ENCODE results near the gene G3BP1. TPM values are rescaled to one million over a fixed set of nuclear protein-coding genes. Genes with fewer than 3 reads are reported as not detected.
A peak's percentile ranks its signal among the peaks of the same experiment; 100 is the strongest.

The G3BP1 gene
- total and polyA plus RNA-seq, 9 of the 15 experiments (the other 6 are each of a cell fraction or from before 2014, with no cell fraction given) = 54.7 to 264 (median 105) TPM

GRCh38 chr5:151855701-151856100 lies 83.9 kb downstream of the G3BP1 start (continued):
- TF ChIP-seq CGGBP1 (CRISPR knock-in tag; IDR thresholded peaks at IDR 0.05) = no peak

- H3K79me2 ChIP-seq (ENCODE audit: control insufficient read depth, insufficient read depth, low read length) = no peaks in the 10 kb centered on the region
- ChIA-PET POLR2A (no interaction called here), CTCF (ENCODE audit: low intra/inter-chr PET ratio) (no interaction called here)
- BruUV-seq (replicated peaks) = no TSS peak
- H3K36me3 ChIP-seq (ENCODE audit: control insufficient read depth, insufficient read depth, low read length) = no peaks in the 10 kb centered on the region
- TF ChIP-seq NFIC (IDR thresholded peaks at IDR 0.05) (no peak), BCLAF1 (IDR thresholded peaks at IDR 0.05; ENCODE audit: borderline replicate concordance in 1 of 2, control insufficient read depth in 1 of 2, low read depth in 2 of 2, low read length in 1 of 2) (no peak), ATF2 (CRISPR knock-in tag; IDR thresholded peaks at IDR 0.05) (no peak), ZNF644 (tag; IDR thresholded peaks at IDR 0.05; ENCODE audit: low read depth) (no peak), MEF2D (tag; conservative IDR thresholded peaks at IDR 0.05; ENCODE audit: low read depth) (no peak)
- H3K4me2 ChIP-seq (ENCODE audit: insufficient read depth, low read length) = no peak overlapping the region
- FAIRE-seq = no peak
- no peak for ATAC-seq
- in situ Hi-C loops (cut with MboI) (no loop called here), intact Hi-C loops (cut with micrococcal nuclease) (no loop called here)
- H3K27ac ChIP-seq (ENCODE audit: extremely low read depth, low read depth, low read length) = no peak overlapping the region
- H2AFZ ChIP-seq (ENCODE audit: low read depth, low read length) = no peak overlapping the region
- H4K20me1 ChIP-seq (replicated peaks; ENCODE audit: control insufficient read depth, insufficient read depth, low read length) = no peaks in the 10 kb centered on the region; the same call in 1 of the 2 replicates
- H3K4me3 ChIP-seq = no peak overlapping the region
- DNase-seq (ENCODE audit: extremely low read depth in 1 of 4, low spot score in 3 of 4) = no peak
- peak overlapping the region in 1 of 2 experiments; percentile 29; a peak in 1 of 4 replicates for H3K9ac ChIP-seq (ENCODE audit: insufficient read depth in 1 of 2, low read depth in 2 of 2, low read length in 2 of 2)
- no peaks in the 10 kb centered on the region for H3K9me3 ChIP-seq (replicated peaks; ENCODE audit: control insufficient read depth, insufficient read depth, low read depth, low read length)
- WGBS (ENCODE audit: insufficient coverage, low coverage, missing lambda C conversion rate) = 2% methylated on average over 5 of the region's 5 CpGs
- no peaks in the 10 kb centered on the region for H3K4me1 ChIP-seq (replicated peaks in 1 of 2; ENCODE audit: control insufficient read depth in 2 of 2, insufficient read depth in 2 of 2, low read length in 2 of 2)
- H3K27me3 ChIP-seq (ENCODE audit: control insufficient read depth in 2 of 2, insufficient read depth in 2 of 2, low read length in 2 of 2) = no peaks in the 10 kb centered on the region
- no peaks in the 10 kb centered on the region for H3K9me1 ChIP-seq (ENCODE audit: control insufficient read depth, insufficient read depth, low read length)
Observed at GRCh38 chr5:151856861-151857260, 85.1 kb downstream of the G3BP1 start.

Data from K562 (cell line).